NT2/D1 (cell line): Measurements from ENCODE around the gene TEDC1.
A peak's percentile ranks its signal among the peaks of the same experiment; 100 is the strongest.

Experiments used
- DNase-seq: peaks from one replicate; pipeline ENCODE4 v3.0.0-alpha.2; 2011; ENCODE audit warnings: low read depth, low spot score
- H3K27me3 ChIP-seq: 2 replicates; pipeline ENCODE4 v1.6.0; 2011; ENCODE audit warnings: mild to moderate bottlenecking; ENCODE audit not compliant: insufficient read length, insufficient read depth
- H3K36me3 ChIP-seq: 2 replicates; pipeline ENCODE4 v1.6.1; 2011; ENCODE audit warnings: mild to moderate bottlenecking, low read length, mixed read lengths; ENCODE audit not compliant: insufficient read depth, insufficient read length
- H3K4me1 ChIP-seq: 2 replicates; pipeline ENCODE4 v1.5.1; 2011; ENCODE audit not compliant: insufficient read depth, insufficient read length
- H3K4me3 ChIP-seq: 2 replicates; pipeline ENCODE4 v1.5.1; 2011; ENCODE audit warnings: low read depth; ENCODE audit not compliant: insufficient read length
- H3K9ac ChIP-seq: 2 replicates; pipeline ENCODE4 v1.6.0; 2011; ENCODE audit warnings: low read depth; ENCODE audit not compliant: insufficient read length
- H3K9me3 ChIP-seq: 2 replicates; pipeline ENCODE4 v1.5.1; 2011; ENCODE audit warnings: mild to moderate bottlenecking, low read length; ENCODE audit not compliant: insufficient read depth
- SUZ12 ChIP-seq: IDR thresholded peaks from 2 replicates; pipeline ENCODE4 v1.6.1; 2011; ENCODE audit not compliant: insufficient read length, insufficient read depth; ENCODE audit errors: extremely low read depth
- YY1 ChIP-seq: IDR thresholded peaks from 2 replicates; pipeline ENCODE4 v1.6.1; 2011; ENCODE audit not compliant: insufficient read length, insufficient read depth
- ZNF274 ChIP-seq: IDR thresholded peaks from 2 replicates; pipeline ENCODE4 v1.6.1; 2011; ENCODE audit warnings: mild to moderate bottlenecking, low read depth, low read length

Gene TEDC1

GRCh38 chr14:105495101-105495989 is 4.3 kb downstream of the TEDC1 start:
- TF ChIP-seq SUZ12 (no peak), ZNF274 (no peak), YY1 (no peak)
- peaks cover 34% of the 10 kb centered on the region for H3K4me1 ChIP-seq
- H3K9me3 ChIP-seq, result no peaks in the 10 kb centered on the region

DNA sequence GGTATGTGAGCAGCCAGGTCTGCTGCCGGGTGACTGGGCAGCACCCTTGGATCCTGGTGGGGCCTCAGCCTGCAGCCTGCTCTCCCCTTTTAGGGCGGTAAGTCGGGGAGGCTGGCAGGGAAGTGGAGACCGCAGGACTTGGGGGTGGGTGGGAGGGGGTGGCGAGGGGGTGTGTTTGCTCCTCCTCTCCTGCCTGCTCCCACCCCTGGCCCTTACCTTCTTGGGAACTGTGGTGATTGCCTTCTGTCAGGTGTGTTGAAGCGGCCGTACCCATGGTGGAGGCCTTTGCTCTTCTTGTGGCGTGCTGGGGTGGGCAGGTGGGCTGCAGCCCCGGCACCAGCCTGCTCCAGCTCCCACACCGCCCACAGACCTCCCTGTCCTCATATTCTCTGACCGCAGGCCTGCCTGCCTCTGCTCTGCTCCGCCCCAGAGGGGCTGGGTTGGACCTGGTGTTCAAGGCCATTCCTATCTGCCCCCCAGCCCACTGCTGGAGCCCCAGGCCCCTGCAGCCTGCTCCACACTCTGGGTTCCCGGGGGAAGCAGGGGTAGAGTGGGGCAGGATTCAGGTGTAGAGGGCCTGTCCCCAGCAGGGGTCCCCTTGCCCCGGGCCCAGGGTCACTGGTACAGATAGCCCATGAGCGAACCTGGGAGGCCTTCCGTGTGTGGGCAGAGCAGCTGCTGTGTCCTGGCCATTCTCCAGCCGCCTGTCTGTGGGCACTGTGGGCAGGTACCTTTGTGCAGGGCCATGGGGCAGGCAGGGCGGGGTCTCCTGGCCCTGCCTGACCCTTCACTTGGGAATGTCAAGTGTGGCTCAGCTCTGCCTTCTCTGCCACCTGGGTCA is 5.2 kb downstream of the TEDC1 start:
- no peak for DNase-seq
- H3K9ac ChIP-seq, result no peak overlapping the region
- peaks cover 75% of the 10 kb centered on the region for H3K36me3 ChIP-seq
- H3K4me1 ChIP-seq, result peaks cover 34% of the 10 kb centered on the region
- TF ChIP-seq YY1, result no peak
- TF ChIP-seq SUZ12, result no peak
- no peak for TF ChIP-seq ZNF274
- no peaks in the 10 kb centered on the region for H3K9me3 ChIP-seq
- no peak overlapping the region for H3K4me3 ChIP-seq
- no peaks in the 10 kb centered on the region for H3K27me3 ChIP-seq

More at GRCh38 chr14:105495101-105495989, 4.3 kb downstream of the TEDC1 start:
- DNase-seq, result no peak
- Histone ChIP-seq H3K36me3 (peaks cover 72% of the 10 kb centered on the region), H3K9ac (no peak overlapping the region), H3K4me3 (no peak overlapping the region), H3K27me3 (no peaks in the 10 kb centered on the region)

DNA sequence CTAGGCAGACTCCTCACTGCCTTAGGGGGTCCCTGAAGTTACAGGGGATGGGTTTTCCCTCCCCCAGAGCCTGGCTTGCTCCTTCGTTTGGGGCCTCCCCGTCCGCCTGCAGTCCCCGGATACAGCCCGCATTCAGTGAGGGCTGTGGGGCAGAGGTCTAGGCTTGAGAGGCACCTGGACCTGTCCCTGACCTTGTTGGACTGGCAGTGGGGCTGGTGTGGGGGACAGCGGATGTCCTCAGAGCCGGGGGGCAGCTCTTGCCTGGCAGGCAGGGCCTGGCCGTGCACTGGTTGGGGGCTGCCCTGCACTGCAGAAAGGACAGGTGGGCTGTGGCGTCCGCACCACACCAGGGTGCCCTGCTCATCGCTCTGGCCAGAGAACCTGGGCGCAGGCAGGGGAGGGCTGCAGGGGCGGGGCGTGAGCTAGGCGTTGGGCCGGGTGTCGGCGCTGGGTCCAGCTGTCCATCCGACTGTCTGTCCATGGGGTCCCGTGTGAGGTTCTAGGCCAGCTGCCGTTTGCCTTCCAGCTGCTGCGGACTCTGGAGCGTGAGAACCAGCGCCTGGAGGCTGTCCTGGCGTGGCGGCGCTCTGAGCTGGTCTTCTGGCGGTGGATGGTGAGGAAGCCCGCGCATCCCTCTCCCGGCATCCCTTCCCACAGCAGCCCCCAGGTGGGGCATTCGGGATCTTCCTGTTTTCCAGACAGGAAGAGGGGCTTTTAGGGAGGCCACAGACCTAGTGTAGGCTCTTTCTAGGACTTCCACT is 6.0 kb downstream of the TEDC1 start:
- H3K9ac ChIP-seq, result no peak overlapping the region
- no peak for DNase-seq
- TF ChIP-seq ZNF274, result no peak
- no peak for TF ChIP-seq SUZ12
- TF ChIP-seq YY1, result no peak
- peaks cover 71% of the 10 kb centered on the region for H3K36me3 ChIP-seq
- no peaks in the 10 kb centered on the region for H3K27me3 ChIP-seq
- H3K9me3 ChIP-seq, result no peaks in the 10 kb centered on the region
- peaks cover 31% of the 10 kb centered on the region for H3K4me1 ChIP-seq
- no peak overlapping the region for H3K4me3 ChIP-seq

GRCh38 chr14:105497671-105498429 is 6.8 kb downstream of the TEDC1 start:
- TF ChIP-seq SUZ12 (no peak), YY1 (no peak), ZNF274 (no peak)
- peaks cover 29% of the 10 kb centered on the region for H3K4me1 ChIP-seq
- no peaks in the 10 kb centered on the region for H3K27me3 ChIP-seq
- peaks cover 63% of the 10 kb centered on the region for H3K36me3 ChIP-seq
- no peak for DNase-seq
- H3K9me3 ChIP-seq, result no peaks in the 10 kb centered on the region
- no peak overlapping the region for H3K9ac ChIP-seq
- H3K4me3 ChIP-seq, result no peak overlapping the region

GRCh38 chr14:105498430-105499255 is 7.6 kb downstream of the TEDC1 start:
- Histone ChIP-seq H3K36me3 (peaks cover 56% of the 10 kb centered on the region), H3K27me3 (no peaks in the 10 kb centered on the region), H3K9ac (peak overlapping the region; percentile 42), H3K4me1 (peaks cover 25% of the 10 kb centered on the region), H3K4me3 (no peak overlapping the region), H3K9me3 (no peaks in the 10 kb centered on the region)
- TF ChIP-seq YY1, result no peak
- no peak for TF ChIP-seq ZNF274
- TF ChIP-seq SUZ12, result no peak
- no peak for DNase-seq
